Spleen (tissue), 11 donors: ENCODE data around the gene SERTAD3. TPM values are rescaled to one million over a fixed set of nuclear protein-coding genes. Genes with fewer than 3 reads are reported as not detected.

Experiments
- DNase-seq: peaks from one replicate; pipeline ENCODE4 v3.0.0-alpha.2; 2020
- H3K27ac ChIP-seq, 8 donors: fragments of 200-600 bp; sonication (generic) in 7 of 8; 1 replicate in 4 of 8; 2 replicates in 4 of 8; pipeline versions ENCODE4 v1.5.0 to v1.8.0; 2016 to 2021; ENCODE audit warnings: inconsistent platforms in 4 of 8, mild to moderate bottlenecking in 4 of 8, moderate library complexity in 1 of 8
- H3K27me3 ChIP-seq, 7 donors: fragments of 200-600 bp; sonication (generic) in 6 of 7; replicated peaks in 1 of 7; 1 replicate in 4 of 7; 2 replicates in 3 of 7; pipeline versions ENCODE4 v1.5.0 to v1.8.0; 2016 to 2021; ENCODE audit warnings: inconsistent platforms in 3 of 7, mild to moderate bottlenecking in 1 of 7
- H3K36me3 ChIP-seq, 6 donors: fragments of 200-600 bp; sonication (generic) in 5 of 6; 1 replicate in 4 of 6; 2 replicates in 2 of 6; pipeline versions ENCODE4 v1.5.0 to v1.8.0; 2016 to 2021; ENCODE audit warnings: inconsistent platforms in 2 of 6
- H3K4me1 ChIP-seq, 6 donors: fragments of 200-600 bp; sonication (generic) in 5 of 6; 1 replicate in 3 of 6; 2 replicates in 3 of 6; pipeline versions ENCODE4 v1.5.0 to v1.8.0; 2016 to 2021; ENCODE audit warnings: inconsistent platforms in 3 of 6
- H3K4me3 ChIP-seq, 8 donors: fragments of 200-600 bp; sonication (generic) in 7 of 8; 1 replicate in 4 of 8; 2 replicates in 4 of 8; pipeline versions ENCODE4 v1.5.0 to v1.8.0; 2016 to 2021; ENCODE audit warnings: inconsistent platforms in 4 of 8, mild to moderate bottlenecking in 4 of 8, moderate library complexity in 2 of 8
- H3K9me3 ChIP-seq, 8 donors: fragments of 200-600 bp; sonication (generic) in 7 of 8; 1 replicate in 4 of 8; 2 replicates in 4 of 8; pipeline versions ENCODE4 v1.5.0 to v1.8.0; 2016 to 2021; ENCODE audit warnings: inconsistent platforms in 4 of 8
- CTCF ChIP-seq, 11 experiments: fragments of 200-600 bp in 7 of 11; fragments of 450-650 bp in 4 of 11; sonication (generic) in 4 of 11; IDR thresholded peaks in 8 of 11; conservative IDR thresholded peaks in 3 of 11; 1 replicate in 7 of 11; 2 replicates in 4 of 11; pipeline versions ENCODE4 v1.4.0 to v1.8.0; 2016 to 2021; ENCODE audit warnings: antibody characterized with exemption in 11 of 11, inconsistent platforms in 4 of 11, mild to moderate bottlenecking in 1 of 11
- POLR2A ChIP-seq, 3 donors: fragments of 450-650 bp; IDR thresholded peaks; one replicate each; pipeline ENCODE4 v1.5.1; 2017; ENCODE audit warnings: antibody characterized with exemption in 3 of 3, mild to moderate bottlenecking in 1 of 3
- POLR2AphosphoS5 ChIP-seq, 3 donors: sonication (generic); formaldehyde crosslinking; IDR thresholded peaks; one replicate each; pipeline ENCODE4 v1.5.1; 2017; ENCODE audit warnings: antibody characterized with exemption in 3 of 3
- WGBS, 5 donors: extraction: QIAGEN DNeasy Blood & Tissue Kit in 3 of 5; methylation state at CpG; one replicate each; pipeline versions ENCODE4 v1.1.5 to v1.1.7; 2013 to 2018; 5-methylcytosine and 5-hydroxymethylcytosine counted together
- intact Hi-C: fragments of 100-400 bp; cut with DNase I; formaldehyde crosslinking; loops from one replicate; pipeline ENCODE4 v1.15.0; 2023; ENCODE audit warnings: low total_unique reads
- polyA plus RNA-seq, 3 donors: library from polyadenylated mRNA; stranded (reverse); fragments of 200-250 nt; gene quantifications; one replicate each; pipeline ENCODE4 v1.2.1, GENCODE V29; 2013
- total RNA-seq, 7 donors: library from RNA; depleted of rRNA in 3 of 7; stranded (reverse); fragments of >200 nt in 3 of 7; fragmentation: NEBNext Ultra II Directional in 4 of 7; extraction: Animal tissue kit (Norgen Biotek cat#: 25700) in 4 of 7; gene quantifications; one replicate each; pipeline versions ENCODE4 v1.1.0 to v1.2.1, GENCODE V29; 2016 to 2021
- donor health status: healthy with polysubstance abuse.
- donor health status: DM: no; HTN: no; CAD: no; lungs with moderate emphysema.
- donor health status: DM: no; HTN: no; CAD: no.
- donor health status: Bipolar disorder and iron deficiency.
- donor health status: healthy.
- donor health status: DM: no; HTN: no; CAD: no.
- donor health status: DM: yes; HTN: yes; CAD: no.

SERTAD3 gene
- total and polyA plus RNA-seq, 10 donors: 21.5 to 51.4 (median 28.6) TPM

GRCh38 chr19:40413291-40413845, 30.8 kb downstream of the SERTAD3 start, which contains the start of gene PRX:
Gene PRX (minus strand): TSS chr19:40413378. CDS start chr19:40407932, 5,446 bp downstream.
- Histone ChIP-seq H3K27me3 (peaks cover 0 to 7% (median 0%) of the 10 kb centered on the region in 7 donors), H3K4me1 (peaks cover 15 to 80% (median 50%) of the 10 kb centered on the region in 6 donors), H3K27ac (no peak within 1 kb of the TSS), H3K36me3 (no peaks in the 10 kb centered on the region), H3K4me3 (no peak within 1 kb of the TSS), H3K9me3 (no peaks in the 10 kb centered on the region)
- 41 to 49% (median 42%) methylated on average over 15 to 18 of the region's 18 CpGs for WGBS, 5 donors
- intact Hi-C loops: no loop called here
- no peak for DNase-seq
- TF ChIP-seq CTCF (IDR thresholded peaks at IDR 0.05 in 8 of 11, conservative IDR thresholded peaks at IDR 0.05 in 3 of 11) (no peak), POLR2A (IDR thresholded peaks at IDR 0.05) (no peak), POLR2AphosphoS5 (IDR thresholded peaks at IDR 0.05) (no peak)

DNA sequence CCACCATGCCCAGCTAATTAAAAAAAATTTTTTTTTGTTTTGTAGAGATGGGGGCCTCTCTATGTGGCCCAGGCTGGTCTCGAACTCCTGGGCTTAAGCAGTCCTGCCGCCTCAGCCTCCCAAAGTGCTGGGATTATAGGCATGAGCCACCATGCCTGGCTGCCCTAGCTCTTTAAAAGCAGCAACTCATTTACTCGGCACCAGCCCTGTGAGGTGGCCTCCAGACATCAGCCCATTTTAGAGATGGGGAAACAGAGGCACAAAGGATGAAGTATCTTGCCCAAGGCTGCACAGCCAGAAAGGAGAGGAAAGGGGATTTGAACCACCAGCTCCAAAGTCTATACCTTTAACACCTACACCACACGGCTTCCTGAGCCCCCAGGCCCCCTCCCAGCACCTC, 31.3 kb downstream of the SERTAD3 start:
- intact Hi-C loops: no loop called here
- Histone ChIP-seq H3K4me3 (no peak overlapping the region), H3K27me3 (peaks cover 0 to 7% (median 0%) of the 10 kb centered on the region in 7 donors), H3K36me3 (no peaks in the 10 kb centered on the region), H3K4me1 (peaks cover 15 to 82% (median 53%) of the 10 kb centered on the region in 6 donors), H3K27ac (no peak overlapping the region), H3K9me3 (no peaks in the 10 kb centered on the region)
- TF ChIP-seq POLR2A (IDR thresholded peaks at IDR 0.05): no peak
- no peak for TF ChIP-seq CTCF (IDR thresholded peaks at IDR 0.05 in 8 of 11, conservative IDR thresholded peaks at IDR 0.05 in 3 of 11)
- no peak for TF ChIP-seq POLR2AphosphoS5 (IDR thresholded peaks at IDR 0.05)
- 78 to 87% (median 82%) methylated on average over 4 of the region's 4 CpGs for WGBS, 5 donors
- DNase-seq: no peak

- WGBS, 5 donors: 68 to 82% (median 78%) methylated on average over 8 of the region's 8 CpGs
- peaks cover 0 to 7% (median 0%) of the 10 kb centered on the region in 7 donors for H3K27me3 ChIP-seq
- TF ChIP-seq CTCF (IDR thresholded peaks at IDR 0.05 in 8 of 11, conservative IDR thresholded peaks at IDR 0.05 in 3 of 11) (no peak), POLR2AphosphoS5 (IDR thresholded peaks at IDR 0.05) (no peak), POLR2A (IDR thresholded peaks at IDR 0.05) (no peak)
- no peak overlapping the region for H3K4me3 ChIP-seq
- intact Hi-C loops: no loop called here
- no peaks in the 10 kb centered on the region for H3K36me3 ChIP-seq
- peaks cover 15 to 77% (median 49%) of the 10 kb centered on the region in 6 donors for H3K4me1 ChIP-seq
- DNase-seq: no peak
- H3K27ac ChIP-seq: peak overlapping the region in 3 of 8 donors; percentile 26 to 62 (median 36)
- no peaks in the 10 kb centered on the region for H3K9me3 ChIP-seq
Measured at GRCh38 chr19:40411958-40412499, 32.1 kb downstream of the SERTAD3 start.

- TF ChIP-seq POLR2A (IDR thresholded peaks at IDR 0.05): no peak
- peak; percentile 16 to 39 (median 17) for TF ChIP-seq POLR2AphosphoS5 (IDR thresholded peaks at IDR 0.05)
- no peak for TF ChIP-seq CTCF (IDR thresholded peaks at IDR 0.05 in 8 of 11, conservative IDR thresholded peaks at IDR 0.05 in 3 of 11)
- intact Hi-C loops: no loop called here
- no peak for DNase-seq
- no peak overlapping the region for H3K4me3 ChIP-seq
- H3K4me1 ChIP-seq: peaks cover 12 to 70% (median 42%) of the 10 kb centered on the region in 6 donors
- no peaks in the 10 kb centered on the region for H3K9me3 ChIP-seq
- peak overlapping the region in 4 of 8 donors; percentile 7 to 62 (median 31) for H3K27ac ChIP-seq
- H3K27me3 ChIP-seq: peaks cover 0 to 7% (median 0%) of the 10 kb centered on the region in 7 donors
- H3K36me3 ChIP-seq: no peaks in the 10 kb centered on the region
- 36 to 52% (median 41%) methylated on average over 14 to 16 of the region's 16 CpGs for WGBS, 5 donors
Measured at GRCh38 chr19:40411125-40411842, 32.9 kb downstream of the SERTAD3 start.
